ENCODE measurements around the gene TRIM24. TPM values are rescaled to one million over a fixed set of nuclear protein-coding genes. Genes with fewer than 3 reads are reported as not detected.

The TRIM24 gene
- total and polyA plus RNA-seq, 8 donors = 4.4 to 19.2 (median 12.4) TPM

GRCh38 chr7:138625849-138626230 lies 165.8 kb downstream of the TRIM24 start:
- H3K4me3 ChIP-seq = no peak overlapping the region
- WGBS, 2 donors = 74 to 79% methylated on average over 5 of the region's 5 CpGs
- no peaks in the 10 kb centered on the region for H3K4me1 ChIP-seq
- no peaks in the 10 kb centered on the region for H3K36me3 ChIP-seq
- ATAC-seq (no peak), DNase-seq (no peak), FAIRE-seq (no peak)
- intact Hi-C loops (cut with DNase I) = no loop called here
- H3K27me3 ChIP-seq = no peaks in the 10 kb centered on the region
- H3K9me3 ChIP-seq = no peaks in the 10 kb centered on the region
- no peak overlapping the region for H3K27ac ChIP-seq
- TF ChIP-seq CTCF (IDR thresholded peaks at IDR 0.05) = no peak

- no peak for DNase-seq
- H3K27me3 ChIP-seq = no peaks in the 10 kb centered on the region
- no peaks in the 10 kb centered on the region for H3K4me1 ChIP-seq
- TF ChIP-seq CTCF (IDR thresholded peaks at IDR 0.05) = no peak
- H3K4me3 ChIP-seq = no peak overlapping the region
- no peaks in the 10 kb centered on the region for H3K36me3 ChIP-seq
- intact Hi-C loops (cut with DNase I) = no loop called here
- no peak overlapping the region for H3K27ac ChIP-seq
- ATAC-seq = no peak
- no peak for FAIRE-seq
- no peaks in the 10 kb centered on the region for H3K9me3 ChIP-seq
- WGBS, 2 donors = 55 to 56% methylated on average over 2 of the region's 2 CpGs
Measured at GRCh38 chr7:138626846-138627245, 166.8 kb downstream of the TRIM24 start.

DNA sequence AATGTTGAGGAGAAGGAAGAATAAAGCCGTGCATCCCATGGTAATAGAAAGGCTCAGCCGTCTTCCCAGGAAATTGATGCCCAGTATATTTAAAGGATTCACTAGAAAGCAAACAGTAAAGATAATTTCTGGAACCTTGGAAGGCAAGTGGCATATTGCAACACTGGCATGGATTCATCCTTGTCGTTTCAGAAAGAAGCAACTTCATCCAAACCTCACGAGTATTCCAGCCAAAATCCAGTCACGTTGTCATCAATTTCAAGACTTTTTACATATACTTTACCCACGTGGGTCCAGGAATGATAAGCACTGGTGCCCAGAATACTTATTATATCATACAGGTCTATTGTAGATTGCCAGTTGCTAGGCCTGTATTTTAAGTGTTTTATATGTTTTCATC lies 167.3 kb downstream of the TRIM24 start:
- Histone ChIP-seq H3K4me1 (no peaks in the 10 kb centered on the region), H3K27me3 (no peaks in the 10 kb centered on the region), H3K9me3 (no peaks in the 10 kb centered on the region), H3K27ac (no peak overlapping the region), H3K4me3 (no peak overlapping the region), H3K36me3 (no peaks in the 10 kb centered on the region)
- 73 to 78% methylated on average over 6 of the region's 6 CpGs for WGBS, 2 donors
- DNase-seq = no peak
- ATAC-seq = no peak
- no peak for FAIRE-seq
- no peak for TF ChIP-seq CTCF (IDR thresholded peaks at IDR 0.05)
- intact Hi-C loops (cut with DNase I) = no loop called here

DNA sequence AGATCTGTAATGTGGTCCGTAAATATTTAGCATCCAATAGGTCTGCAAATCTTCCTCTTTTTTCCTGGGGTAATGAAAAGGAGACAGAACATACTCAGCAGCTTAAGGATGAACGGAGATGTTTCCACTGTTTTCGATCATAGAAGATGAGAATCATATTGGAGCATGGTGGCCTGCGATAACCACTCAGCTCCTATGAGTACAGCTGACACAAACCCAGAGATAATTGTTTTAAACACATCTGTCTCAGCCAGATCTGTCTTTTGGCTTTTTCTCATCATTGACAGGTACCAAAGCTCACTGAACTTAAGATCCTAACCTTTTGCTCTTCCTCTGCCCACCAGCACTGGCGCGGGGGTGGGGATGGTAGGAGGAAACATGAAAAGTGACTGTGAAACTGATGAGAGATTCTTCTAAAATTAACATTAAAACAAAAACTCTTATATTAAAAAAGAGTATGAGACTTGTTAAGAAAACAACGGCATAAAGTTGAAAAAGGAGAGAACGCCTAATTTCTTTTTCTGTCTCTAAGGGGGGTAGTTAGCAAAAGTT lies 170.1 kb downstream of the TRIM24 start:
- whole genome bisulfite sequencing, 2 donors = 95 to 97% methylated on average over 8 of the region's 8 CpGs
- ATAC-seq = no peak

More for the DNA sequence above, 170.1 kb downstream of the TRIM24 start:
- no peak for TF ChIP-seq CTCF (IDR thresholded peaks at IDR 0.05)
- FAIRE-seq = no peak
- intact Hi-C loops (cut with DNase I) = no loop called here
- no peaks in the 10 kb centered on the region for H3K36me3 ChIP-seq
- no peak overlapping the region for H3K4me3 ChIP-seq
- no peaks in the 10 kb centered on the region for H3K4me1 ChIP-seq
- no peaks in the 10 kb centered on the region for H3K9me3 ChIP-seq
- DNase-seq = no peak
- H3K27me3 ChIP-seq = no peaks in the 10 kb centered on the region
- H3K27ac ChIP-seq = no peak overlapping the region
